Caco-2 (cell line): ENCODE data around the gene EMP1. TPM values are rescaled to one million over a fixed set of nuclear protein-coding genes. Genes with fewer than 3 reads are reported as not detected.

Source experiments
- BruUV-seq: library from RNA; stranded (reverse); fragments of 400-500 nt; replicated peaks from 2 replicates; lab custom pipeline; 2021; lab: Mats Ljungman, UMichigan
- CTCF ChIA-PET: fragments of 300-600 bp; sonication (Branson Sonifier 250); formaldehyde crosslinking; loops from one replicate; lab custom pipeline; 2022; ENCODE audit warnings: antibody characterized with exemption; lab: Charles Lee
- POLR2A ChIA-PET: fragments of 300-600 bp; sonication (Branson Sonifier 250); formaldehyde crosslinking; loops from one replicate; lab custom pipeline; 2022; ENCODE audit warnings: antibody characterized with exemption; lab: Charles Lee
- DNase-seq, 2 experiments: peaks; one replicate each; pipeline versions ENCODE4 v3.0.0 to v3.0.0-alpha.2; 2020 to 2022
- H3K27me3 ChIP-seq: replicated peaks from 2 replicates; pipeline ENCODE4 v1.6.0; 2011; ENCODE audit warnings: low read length; ENCODE audit not compliant: control insufficient read depth, insufficient read depth
- H3K36me3 ChIP-seq: 2 replicates; pipeline ENCODE4 v1.5.1; 2011; ENCODE audit warnings: low read length; ENCODE audit not compliant: control insufficient read depth, insufficient read depth
- H3K4me1 ChIP-seq: fragments of 250-450 bp; sonication (Bioruptor Pico); 2 replicates; pipeline ENCODE4 v1.5.1; 2020; ENCODE audit warnings: mild to moderate bottlenecking
- H3K4me3 ChIP-seq: 2 replicates; pipeline ENCODE4 v1.5.1; 2011; ENCODE audit warnings: low read depth, mild to moderate bottlenecking, control low read depth, low read length
- H3K9me3 ChIP-seq: fragments of 250-450 bp; sonication (Bioruptor Pico); 2 replicates; pipeline ENCODE4 v1.5.1; 2020; ENCODE audit warnings: mild to moderate bottlenecking, moderate library complexity
- H3K27ac Mint-ChIP-seq: one replicate; pipeline ENCODE4 v1.8.0; 2022; ENCODE audit warnings: mixed read lengths; ENCODE audit not compliant: unreplicated experiment
- H3K27me3 Mint-ChIP-seq: one replicate; pipeline ENCODE4 v1.8.0; 2022; ENCODE audit warnings: mixed read lengths; ENCODE audit not compliant: insufficient read depth, unreplicated experiment
- H3K36me3 Mint-ChIP-seq: one replicate; pipeline ENCODE4 v1.8.0; 2022; ENCODE audit warnings: mild to moderate bottlenecking, mixed read lengths; ENCODE audit not compliant: insufficient read depth, unreplicated experiment
- H3K4me1 Mint-ChIP-seq: one replicate; pipeline ENCODE4 v1.8.0; 2022; ENCODE audit warnings: low read depth, mixed read lengths; ENCODE audit not compliant: unreplicated experiment
- H3K4me3 Mint-ChIP-seq: one replicate; pipeline ENCODE4 v1.8.0; 2022; ENCODE audit warnings: mild to moderate bottlenecking, moderate library complexity, mixed read lengths; ENCODE audit not compliant: unreplicated experiment
- H3K9me3 Mint-ChIP-seq: one replicate; pipeline ENCODE4 v1.8.0; 2022; ENCODE audit warnings: mixed read lengths; ENCODE audit not compliant: unreplicated experiment
- intact Hi-C: fragments of 100-400 bp; cut with micrococcal nuclease; formaldehyde crosslinking; loops from one replicate; pipeline ENCODE4 v1.10.0; 2022; ENCODE audit not compliant: unreplicated experiment
- total RNA-seq: library from RNA; stranded (reverse); gene quantifications from 2 replicates; pipeline ENCODE4 v1.2.3, GENCODE V29; 2022
- TF ChIP-seq, protein P1 (sequence below), 2 experiments: fragments of 200-600 bp in 1 of 2; IDR thresholded peaks; 1 replicate in 1 of 2; 2 replicates in 1 of 2; pipeline versions ENCODE4 v1.5.1 to v1.8.0; 2011 to 2022; ENCODE audit warnings: antibody characterized with exemption in 1 of 2, control low read depth in 1 of 2, inconsistent platforms in 1 of 2, low read depth in 1 of 2, low read length in 1 of 2, mild to moderate bottlenecking in 1 of 2, moderate library complexity in 1 of 2; ENCODE audit not compliant: insufficient read depth in 1 of 2, severe bottlenecking in 1 of 2, unreplicated experiment in 1 of 2

The EMP1 gene
- total RNA-seq, 1 experiment from 2014 or later: 6.6 TPM

DNA sequence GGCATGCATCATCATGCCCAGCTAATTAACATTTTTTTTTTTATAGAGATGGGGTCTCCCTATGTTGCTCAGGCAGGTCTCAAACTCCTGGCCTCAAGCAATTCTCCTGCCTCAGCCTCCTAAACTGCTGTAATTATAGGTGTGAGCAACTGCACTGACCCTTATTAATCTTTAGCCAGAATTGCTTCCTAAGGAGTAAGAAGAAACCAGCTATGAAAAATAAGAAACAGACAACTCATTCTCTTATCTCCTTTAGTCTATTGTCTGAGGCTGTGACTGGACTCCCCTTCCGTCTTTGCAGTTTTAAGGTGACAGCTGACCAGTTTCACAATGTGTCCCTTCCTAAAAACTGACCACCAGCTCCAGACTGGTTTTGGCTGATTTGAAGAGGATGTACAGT is 52.4 kb downstream of the EMP1 start:
- Histone ChIP-seq H3K4me3 (no peak overlapping the region), H3K36me3 (no peaks in the 10 kb centered on the region), H3K9me3 (no peaks in the 10 kb centered on the region), H3K4me1 (no peaks in the 10 kb centered on the region), H3K27me3 (no peaks in the 10 kb centered on the region)
- Mint-ChIP-seq H3K4me1 (peaks cover 18% of the 10 kb centered on the region), H3K27me3 (no peaks in the 10 kb centered on the region), H3K36me3 (no peaks in the 10 kb centered on the region), H3K4me3 (no peak overlapping the region), H3K27ac (no peak overlapping the region), H3K9me3 (no peaks in the 10 kb centered on the region)
- POLR2A ChIA-PET: no interaction called here
- BruUV-seq: no TSS peak
- CTCF ChIA-PET: interaction anchor here (0.8 kb wide), 1 partner anchor 164 kb away, joined by 3 read pairs; no protein-coding TSS in a partner anchor
- no peak for DNase-seq
- TF ChIP-seq, protein P1, sequence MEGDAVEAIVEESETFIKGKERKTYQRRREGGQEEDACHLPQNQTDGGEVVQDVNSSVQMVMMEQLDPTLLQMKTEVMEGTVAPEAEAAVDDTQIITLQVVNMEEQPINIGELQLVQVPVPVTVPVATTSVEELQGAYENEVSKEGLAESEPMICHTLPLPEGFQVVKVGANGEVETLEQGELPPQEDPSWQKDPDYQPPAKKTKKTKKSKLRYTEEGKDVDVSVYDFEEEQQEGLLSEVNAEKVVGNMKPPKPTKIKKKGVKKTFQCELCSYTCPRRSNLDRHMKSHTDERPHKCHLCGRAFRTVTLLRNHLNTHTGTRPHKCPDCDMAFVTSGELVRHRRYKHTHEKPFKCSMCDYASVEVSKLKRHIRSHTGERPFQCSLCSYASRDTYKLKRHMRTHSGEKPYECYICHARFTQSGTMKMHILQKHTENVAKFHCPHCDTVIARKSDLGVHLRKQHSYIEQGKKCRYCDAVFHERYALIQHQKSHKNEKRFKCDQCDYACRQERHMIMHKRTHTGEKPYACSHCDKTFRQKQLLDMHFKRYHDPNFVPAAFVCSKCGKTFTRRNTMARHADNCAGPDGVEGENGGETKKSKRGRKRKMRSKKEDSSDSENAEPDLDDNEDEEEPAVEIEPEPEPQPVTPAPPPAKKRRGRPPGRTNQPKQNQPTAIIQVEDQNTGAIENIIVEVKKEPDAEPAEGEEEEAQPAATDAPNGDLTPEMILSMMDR (IDR thresholded peaks at IDR 0.05; ENCODE audit: insufficient read depth in 1 of 2, low read depth in 1 of 2, low read length in 1 of 2, severe bottlenecking in 1 of 2, unreplicated experiment in 1 of 2): no peak
- intact Hi-C loops: no loop called here

- BruUV-seq: no TSS peak
- CTCF ChIA-PET: no interaction called here
- POLR2A ChIA-PET: no interaction called here
- Mint-ChIP-seq H3K9me3 (no peaks in the 10 kb centered on the region), H3K4me3 (no peak overlapping the region), H3K4me1 (peaks cover 18% of the 10 kb centered on the region), H3K36me3 (no peaks in the 10 kb centered on the region), H3K27ac (no peak overlapping the region), H3K27me3 (no peaks in the 10 kb centered on the region)
- no peaks in the 10 kb centered on the region for H3K9me3 ChIP-seq
- H3K4me3 ChIP-seq: no peak overlapping the region
- no peaks in the 10 kb centered on the region for H3K36me3 ChIP-seq
- H3K27me3 ChIP-seq: no peaks in the 10 kb centered on the region
- TF ChIP-seq, protein P1 (IDR thresholded peaks at IDR 0.05; ENCODE audit: insufficient read depth in 1 of 2, low read depth in 1 of 2, low read length in 1 of 2, severe bottlenecking in 1 of 2, unreplicated experiment in 1 of 2): no peak
- intact Hi-C loops: loop anchor here (10.0 kb wide), 1 partner anchor 204 kb away; no protein-coding TSS in a partner anchor
- DNase-seq: no peak
- no peaks in the 10 kb centered on the region for H3K4me1 ChIP-seq
Measured at GRCh38 chr12:13250416-13250815, 53.9 kb downstream of the EMP1 start.

- no peaks in the 10 kb centered on the region for H3K27me3 Mint-ChIP-seq
- no peak overlapping the region for H3K4me3 Mint-ChIP-seq
- Histone ChIP-seq H3K4me3 (no peak overlapping the region), H3K36me3 (no peaks in the 10 kb centered on the region), H3K9me3 (no peaks in the 10 kb centered on the region), H3K27me3 (no peaks in the 10 kb centered on the region), H3K4me1 (peaks cover 5% of the 10 kb centered on the region)
- intact Hi-C loops: loop anchor here (10.0 kb wide), 1 partner anchor 203 kb away; no protein-coding TSS in a partner anchor
- no peaks in the 10 kb centered on the region for H3K9me3 Mint-ChIP-seq
- no peak for DNase-seq
- TF ChIP-seq, protein P1 (IDR thresholded peaks at IDR 0.05; ENCODE audit: insufficient read depth in 1 of 2, low read depth in 1 of 2, low read length in 1 of 2, severe bottlenecking in 1 of 2, unreplicated experiment in 1 of 2): no peak
- H3K4me1 Mint-ChIP-seq: peaks cover 27% of the 10 kb centered on the region
- ChIA-PET CTCF (no interaction called here), POLR2A (no interaction called here)
- peaks cover 7% of the 10 kb centered on the region for H3K36me3 Mint-ChIP-seq
- H3K27ac Mint-ChIP-seq: no peak overlapping the region
- no TSS peak for BruUV-seq
Measured at GRCh38 chr12:13251521-13251920, 55.0 kb downstream of the EMP1 start.
